Keratinocyte (primary cell): ENCODE results near the gene ZFP2. TPM values are rescaled to one million over a fixed set of nuclear protein-coding genes. Genes with fewer than 3 reads are reported as not detected.

Experiments used
- DNase-seq: peaks from one replicate; pipeline ENCODE4 v3.0.0-alpha.2; 2011; ENCODE audit warnings: low read depth, missing footprints, low spot score
- FAIRE-seq: peaks from 2 replicates; lab custom pipeline; 2011; peaks lifted over from hg19 to GRCh38; lab: Jason Lieb, UNC
- H2AFZ ChIP-seq: 2 replicates; pipeline ENCODE4 v1.6.0; 2012; ENCODE audit warnings: low read length, control low read depth, inconsistent platforms; ENCODE audit not compliant: control insufficient read depth
- H3K27ac ChIP-seq: 2 replicates; pipeline ENCODE4 v1.5.1; 2011; ENCODE audit warnings: low read length; ENCODE audit not compliant: control insufficient read depth, insufficient read depth
- H3K27me3 ChIP-seq: 3 replicates; pipeline ENCODE4 v1.6.0; 2011; ENCODE audit warnings: low read length; ENCODE audit not compliant: control insufficient read depth, insufficient read depth; ENCODE audit errors: extremely low read depth
- H3K36me3 ChIP-seq, 2 experiments: 2 replicates in 1 of 2; 3 replicates in 1 of 2; pipeline ENCODE4 v1.5.1; 2011; ENCODE audit warnings: low read length in 2 of 2, mild to moderate bottlenecking in 1 of 2; ENCODE audit not compliant: control insufficient read depth in 2 of 2, insufficient read depth in 2 of 2; ENCODE audit errors: extremely low read depth in 1 of 2
- H3K4me1 ChIP-seq: 3 replicates; pipeline ENCODE4 v1.5.1; 2011; ENCODE audit warnings: low read length; ENCODE audit not compliant: control insufficient read depth, insufficient read depth; ENCODE audit errors: extremely low read depth
- H3K4me2 ChIP-seq: 3 replicates; pipeline ENCODE4 v1.6.0; 2011; ENCODE audit warnings: low read depth, low read length; ENCODE audit not compliant: control insufficient read depth, insufficient read depth; ENCODE audit errors: extremely low read depth
- H3K4me3 ChIP-seq, 3 experiments: fragments of 200-600 bp in 1 of 3; sonication (generic) in 1 of 3; 2 replicates in 2 of 3; 3 replicates in 1 of 3; pipeline ENCODE4 v1.5.1; 2011 to 2016; ENCODE audit warnings: low read length in 3 of 3, mild to moderate bottlenecking in 3 of 3, control low read depth in 2 of 3, inconsistent platforms in 1 of 3, low read depth in 1 of 3, mixed read lengths in 1 of 3, mixed run types in 1 of 3, moderate library complexity in 1 of 3; ENCODE audit not compliant: control insufficient read depth in 2 of 3, insufficient read depth in 2 of 3; ENCODE audit errors: extremely low read depth in 1 of 3
- H3K79me2 ChIP-seq: 2 replicates; pipeline ENCODE4 v1.6.0; 2012; ENCODE audit warnings: low read length; ENCODE audit not compliant: control insufficient read depth, insufficient read depth
- H3K9ac ChIP-seq: 3 replicates; pipeline ENCODE4 v1.6.0; 2011; ENCODE audit warnings: low read length; ENCODE audit not compliant: control insufficient read depth, insufficient read depth; ENCODE audit errors: extremely low read depth
- H3K9me1 ChIP-seq: 3 replicates; pipeline ENCODE4 v1.6.0; 2011; ENCODE audit warnings: low read length; ENCODE audit not compliant: control insufficient read depth, insufficient read depth; ENCODE audit errors: extremely low read depth
- H3K9me3 ChIP-seq: 2 replicates; pipeline ENCODE4 v1.5.1; 2012; ENCODE audit warnings: low read depth, low read length; ENCODE audit not compliant: control insufficient read depth
- H4K20me1 ChIP-seq: 3 replicates; pipeline ENCODE4 v1.6.0; 2011; ENCODE audit warnings: low read length; ENCODE audit not compliant: control insufficient read depth, insufficient read depth; ENCODE audit errors: extremely low read depth
- EZH2 ChIP-seq: IDR thresholded peaks from one replicate; pipeline ENCODE4 v1.6.1; 2012; ENCODE audit warnings: inconsistent platforms, mild to moderate bottlenecking, low read length, moderate library complexity
- dilution Hi-C: fragments of 300-500 bp; cut with MboI; formaldehyde crosslinking; loops from one replicate; pipeline ENCODE4 v1.7.0; 2020; ENCODE audit warnings: low sequenced_read_pairs; ENCODE audit not compliant: extremely low pct_ligation_motif_present
- polyA plus RNA-seq, 5 experiments: library from polyadenylated mRNA; depleted of rRNA in 3 of 5; stranded (reverse) in 3 of 5; stranded (forward) in 1 of 5; unstranded in 1 of 5; fragments of >200 nt; gene quantifications; 1 replicate in 1 of 5; 2 replicates in 3 of 5; 3 replicates in 1 of 5; pipeline versions ENCODE4 v1.2.1 to v1.2.3, GENCODE V29; 2011 to 2012; ENCODE audit warnings: missing spikeins in 2 of 5, low read depth in 1 of 5, low replicate concordance in 1 of 5
- TF ChIP-seq, protein P1 (sequence below), 3 experiments: IDR thresholded peaks in 1 of 3; conservative IDR thresholded peaks in 1 of 3; optimal IDR thresholded peaks in 1 of 3; 2 replicates in 2 of 3; 3 replicates in 1 of 3; pipeline versions ENCODE3 to v1.5.1; 2011; ENCODE audit warnings: low read length in 3 of 3, mild to moderate bottlenecking in 3 of 3, moderate library complexity in 2 of 3, control low read depth in 1 of 3, inconsistent platforms in 1 of 3; ENCODE audit not compliant: insufficient read depth in 2 of 3; ENCODE audit errors: extremely low read depth in 1 of 3

Gene ZFP2
- polyA plus RNA-seq, 1 donor (not counting 4 experiments of a cell fraction or from before 2014, with no cell fraction given): 0.52 TPM

DNA sequence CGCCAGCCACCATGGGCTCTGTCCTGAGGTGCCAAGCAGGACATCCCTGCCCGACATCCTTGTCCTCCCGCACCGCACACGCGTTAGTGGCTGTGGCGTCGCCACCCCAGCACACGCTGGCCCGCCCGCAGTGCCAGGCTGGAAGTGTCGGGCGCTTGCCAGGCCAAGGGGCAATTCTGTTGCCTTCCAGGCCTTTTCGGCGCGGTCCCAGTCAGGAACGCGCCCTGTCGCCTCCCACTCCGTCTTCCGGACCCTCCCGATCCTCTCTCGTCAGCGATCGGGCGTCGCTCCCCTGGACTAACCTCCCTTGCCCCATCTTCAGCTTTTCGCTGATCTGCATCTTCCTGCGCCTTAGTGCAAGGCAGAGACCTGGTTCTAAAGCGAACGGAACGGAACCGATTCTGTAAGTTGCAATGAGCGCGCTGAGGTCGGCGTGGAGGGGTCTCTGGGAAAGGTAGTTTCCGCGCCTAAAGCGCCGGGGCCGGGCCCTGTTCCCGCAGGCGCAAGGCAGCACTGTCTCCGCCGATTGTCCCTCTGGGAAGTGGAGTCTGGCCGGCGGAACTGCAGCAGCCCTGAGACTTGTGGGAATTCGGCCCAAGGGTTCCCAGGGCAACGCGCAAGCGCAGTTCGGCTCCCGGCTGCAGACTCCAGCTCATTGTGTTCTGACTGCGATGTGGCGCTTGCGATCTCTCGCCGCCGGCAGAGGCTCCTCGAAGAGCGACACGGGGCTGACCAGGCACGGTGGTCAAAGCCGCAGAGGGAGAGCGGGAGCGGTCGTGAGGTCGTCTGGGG, 45.1 kb downstream of the ZFP2 start, which contains the start of gene ZNF454:
Gene ZNF454, plus strand, starts transcription at position 630 of the 792 bp plus-strand sequence. CDS start 1,594 bp downstream, outside the sequence.
- peaks cover 8% of the 10 kb centered on the region for H3K27me3 ChIP-seq
- no peaks in the 10 kb centered on the region for H3K79me2 ChIP-seq
- H3K4me2 ChIP-seq: peak within 1 kb of the TSS; percentile 19
- FAIRE-seq: no peak
- TF ChIP-seq, protein P1, sequence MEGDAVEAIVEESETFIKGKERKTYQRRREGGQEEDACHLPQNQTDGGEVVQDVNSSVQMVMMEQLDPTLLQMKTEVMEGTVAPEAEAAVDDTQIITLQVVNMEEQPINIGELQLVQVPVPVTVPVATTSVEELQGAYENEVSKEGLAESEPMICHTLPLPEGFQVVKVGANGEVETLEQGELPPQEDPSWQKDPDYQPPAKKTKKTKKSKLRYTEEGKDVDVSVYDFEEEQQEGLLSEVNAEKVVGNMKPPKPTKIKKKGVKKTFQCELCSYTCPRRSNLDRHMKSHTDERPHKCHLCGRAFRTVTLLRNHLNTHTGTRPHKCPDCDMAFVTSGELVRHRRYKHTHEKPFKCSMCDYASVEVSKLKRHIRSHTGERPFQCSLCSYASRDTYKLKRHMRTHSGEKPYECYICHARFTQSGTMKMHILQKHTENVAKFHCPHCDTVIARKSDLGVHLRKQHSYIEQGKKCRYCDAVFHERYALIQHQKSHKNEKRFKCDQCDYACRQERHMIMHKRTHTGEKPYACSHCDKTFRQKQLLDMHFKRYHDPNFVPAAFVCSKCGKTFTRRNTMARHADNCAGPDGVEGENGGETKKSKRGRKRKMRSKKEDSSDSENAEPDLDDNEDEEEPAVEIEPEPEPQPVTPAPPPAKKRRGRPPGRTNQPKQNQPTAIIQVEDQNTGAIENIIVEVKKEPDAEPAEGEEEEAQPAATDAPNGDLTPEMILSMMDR (optimal IDR thresholded peaks at IDR 0.05 in 1 of 3, IDR thresholded peaks at IDR 0.05 in 1 of 3, conservative IDR thresholded peaks at IDR 0.05 in 1 of 3; ENCODE audit: extremely low read depth in 1 of 3, insufficient read depth in 2 of 3, low read length in 3 of 3): no peak
- no peak for TF ChIP-seq EZH2
- peak within 1 kb of the TSS; percentile 6 to 31 (median 17) for H3K4me3 ChIP-seq
- no peaks in the 10 kb centered on the region for H3K9me1 ChIP-seq
- peaks cover 23% of the 10 kb centered on the region for H3K9me3 ChIP-seq
- DNase-seq: no peak
- H3K9ac ChIP-seq: no peak within 1 kb of the TSS
- no peaks in the 10 kb centered on the region for H3K36me3 ChIP-seq
- peak within 1 kb of the TSS; percentile 41 for H2AFZ ChIP-seq
- no peak within 1 kb of the TSS for H3K27ac ChIP-seq
- no peaks in the 10 kb centered on the region for H3K4me1 ChIP-seq
- no peaks in the 10 kb centered on the region for H4K20me1 ChIP-seq
- dilution Hi-C loops: no loop called here

DNA sequence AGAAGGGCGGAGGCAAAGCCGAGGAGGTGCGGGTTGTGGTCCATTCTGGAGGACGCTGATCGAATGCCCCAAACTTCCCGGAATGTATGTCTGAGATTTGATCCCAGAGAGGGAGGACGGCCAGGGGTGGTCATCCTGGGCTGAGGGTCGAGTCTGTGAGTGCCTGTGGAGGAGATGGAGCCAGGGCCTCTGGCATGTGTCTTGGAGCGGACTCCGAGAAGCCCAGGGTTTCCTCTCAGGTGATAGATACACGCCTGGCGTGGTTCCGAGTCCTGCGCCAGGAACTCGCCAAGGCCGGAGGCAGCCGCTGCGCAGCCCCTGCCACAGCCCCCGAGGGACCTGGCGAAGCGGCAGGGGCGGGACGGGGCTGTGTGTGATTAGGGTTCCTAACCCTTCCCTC, 45.6 kb downstream of the ZFP2 start:
- dilution Hi-C loops: no loop called here
- peak overlapping the region; percentile 19 for H3K4me2 ChIP-seq
- TF ChIP-seq, protein P1 (optimal IDR thresholded peaks at IDR 0.05 in 1 of 3, IDR thresholded peaks at IDR 0.05 in 1 of 3, conservative IDR thresholded peaks at IDR 0.05 in 1 of 3; ENCODE audit: extremely low read depth in 1 of 3, insufficient read depth in 2 of 3, low read length in 3 of 3): no peak
- TF ChIP-seq EZH2: no peak

More for the DNA sequence above, 45.6 kb downstream of the ZFP2 start:
- Histone ChIP-seq H3K27me3 (peaks cover 8% of the 10 kb centered on the region), H3K9me1 (no peaks in the 10 kb centered on the region), H3K4me1 (no peaks in the 10 kb centered on the region), H3K4me3 (peak overlapping the region in 2 of 3 experiments; percentile 17 to 31), H3K9me3 (peaks cover 23% of the 10 kb centered on the region), H4K20me1 (no peaks in the 10 kb centered on the region), H3K9ac (no peak overlapping the region), H2AFZ (peak overlapping the region; percentile 41), H3K27ac (no peak overlapping the region), H3K79me2 (no peaks in the 10 kb centered on the region), H3K36me3 (no peaks in the 10 kb centered on the region)
- DNase-seq: no peak
- FAIRE-seq: no peak
